HK-2 (cell line): ENCODE measurements around the gene DAO.
"Not testable (repeated sequence)": the region's sequence is repeated elsewhere in the genome, so short reads cannot be mapped to it uniquely, and the experiment has no call there.

Source experiments
- DNase-seq: peaks from one replicate; pipeline ENCODE4 v3.0.0-alpha.2; 2018; ENCODE audit not compliant: unreplicated experiment

The DAO gene

DNA sequence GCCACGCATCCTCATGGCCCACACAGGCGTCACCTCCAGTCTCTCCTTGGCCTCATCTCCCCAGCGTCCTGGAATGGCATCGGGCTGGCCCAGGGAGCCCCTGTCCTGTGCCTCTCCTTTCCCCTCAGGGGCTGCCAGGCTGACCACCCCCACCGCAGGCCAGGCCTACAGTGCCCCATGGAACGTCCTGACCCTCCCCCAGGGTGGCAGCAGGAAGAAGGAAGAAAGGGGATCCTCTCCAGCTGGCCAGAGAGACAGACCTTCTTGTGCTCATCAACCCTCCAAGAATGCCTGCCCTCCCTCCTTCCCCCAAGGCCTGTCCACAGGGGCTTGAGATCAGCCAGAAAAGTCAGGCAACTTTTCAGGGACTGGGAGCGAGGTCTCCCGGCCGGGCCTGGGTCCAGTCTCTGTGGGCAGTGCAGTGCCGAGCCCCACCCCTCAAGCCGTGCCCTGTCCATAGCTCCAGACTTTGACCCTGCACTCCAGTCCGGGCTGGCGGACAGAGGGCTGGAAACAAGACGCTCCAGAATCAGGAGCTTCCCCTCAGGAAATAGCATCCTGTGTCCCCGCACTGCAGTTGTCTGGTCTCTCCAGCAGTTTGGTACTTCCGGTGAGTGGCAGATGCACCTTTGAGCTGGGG is at the start of gene DAO:
Gene DAO, plus strand, starts transcription at position 478 of the 640 bp plus-strand sequence. CDS start 4,915 bp downstream, outside the sequence.
- no peak for DNase-seq

DNA sequence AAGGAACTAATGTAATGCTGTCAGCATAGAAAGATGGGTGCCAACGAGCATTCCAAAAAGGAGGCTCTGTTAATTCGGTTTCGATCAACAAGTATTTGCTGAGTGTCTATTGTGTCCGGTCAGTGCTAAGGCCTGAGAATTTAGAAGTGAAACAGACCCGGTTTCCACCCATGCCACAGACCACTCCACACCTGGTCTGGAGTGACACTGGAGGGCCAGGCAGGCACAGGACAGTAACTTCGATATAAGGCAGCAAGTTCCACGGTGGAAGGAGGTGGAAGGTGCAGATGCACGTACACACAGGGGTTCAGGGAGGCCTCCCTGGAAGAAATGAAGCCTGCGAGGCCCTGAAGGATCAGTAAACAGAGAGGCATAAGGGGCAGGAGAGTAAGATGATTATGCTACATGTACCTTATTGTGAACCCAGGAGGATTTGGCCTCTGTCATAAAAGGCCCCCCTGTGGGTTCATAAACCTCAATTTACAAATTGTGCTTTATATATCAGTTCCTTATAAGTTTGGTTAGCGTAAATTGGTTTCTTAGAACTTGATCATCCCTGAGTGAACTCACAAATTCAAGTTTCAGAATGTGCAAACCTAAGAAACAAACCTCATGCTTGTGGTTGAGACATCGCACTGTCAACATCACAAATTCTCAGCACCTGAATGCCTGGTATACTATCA is 48.4 kb upstream of the DAO start:
- no peak for DNase-seq

DNA sequence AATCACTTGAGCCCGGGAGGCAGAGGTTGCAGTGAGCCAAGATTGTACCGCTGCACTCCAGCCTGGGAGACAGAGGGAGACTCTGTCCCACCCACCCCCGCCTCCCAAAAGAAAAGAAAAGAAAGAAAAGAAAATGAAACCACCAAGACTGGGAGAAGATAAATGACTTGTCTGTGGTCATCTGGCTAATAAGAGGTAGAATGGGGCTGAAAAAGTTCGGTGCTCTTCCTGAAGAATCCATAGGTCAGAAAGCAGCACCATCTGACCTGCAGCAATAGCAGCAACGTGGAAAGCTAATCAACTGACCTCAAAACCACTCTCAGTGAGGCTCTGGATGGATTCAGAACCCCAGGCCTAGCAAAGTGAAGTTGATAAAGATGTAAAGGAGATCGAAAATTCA is 47.7 kb upstream of the DAO start:
- DNase-seq = no peak

DNA sequence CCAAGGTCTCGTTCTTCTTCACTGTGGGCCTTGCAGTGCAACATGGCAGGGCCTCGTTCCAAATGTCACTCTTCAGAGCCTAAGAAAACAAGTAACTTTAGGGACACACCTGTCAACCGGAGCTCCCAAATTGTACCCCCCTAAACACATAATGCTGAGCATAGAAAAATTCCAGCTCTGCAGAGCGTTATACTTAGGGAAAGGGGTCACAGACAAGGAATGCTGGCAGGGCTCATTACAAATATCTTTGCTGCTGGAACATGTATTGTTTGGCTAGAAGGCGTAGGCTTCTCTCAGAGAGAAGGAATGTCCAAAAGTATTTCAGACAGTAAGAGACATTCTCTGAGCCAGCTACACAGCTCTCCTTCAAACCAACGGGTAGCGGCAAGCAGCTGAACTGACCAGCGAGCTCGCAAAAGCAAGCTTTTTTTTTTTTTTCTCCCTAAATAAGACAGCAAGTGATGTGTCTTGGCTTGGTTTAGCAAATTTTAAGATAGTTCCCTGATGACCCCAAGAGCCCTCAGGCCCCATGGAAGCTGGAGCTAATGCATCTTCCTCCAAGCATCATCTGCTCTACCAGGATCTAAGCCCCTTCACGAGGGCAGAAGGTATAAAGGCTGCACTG is 47.0 kb upstream of the DAO start:
- no peak for DNase-seq

DNA sequence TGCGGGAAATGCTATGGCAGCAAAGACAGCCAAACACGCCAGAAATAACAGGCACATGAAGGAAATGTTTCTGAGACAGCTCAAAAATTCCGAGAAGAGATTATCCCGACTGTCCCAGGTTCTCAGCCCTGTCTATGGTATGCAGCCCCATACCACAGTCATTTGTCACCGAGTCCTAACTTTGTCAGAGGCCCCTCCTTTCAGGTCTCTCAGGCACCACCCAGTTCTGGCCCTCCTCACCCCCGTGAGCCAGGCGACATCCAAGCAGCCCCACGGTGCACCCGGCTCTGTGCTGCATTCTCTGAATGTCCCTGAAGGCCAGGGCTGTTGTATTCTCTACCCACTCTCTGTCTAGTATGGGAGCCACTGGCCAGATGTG is 46.5 kb upstream of the DAO start:
- DNase-seq = peak; percentile 79

DNA sequence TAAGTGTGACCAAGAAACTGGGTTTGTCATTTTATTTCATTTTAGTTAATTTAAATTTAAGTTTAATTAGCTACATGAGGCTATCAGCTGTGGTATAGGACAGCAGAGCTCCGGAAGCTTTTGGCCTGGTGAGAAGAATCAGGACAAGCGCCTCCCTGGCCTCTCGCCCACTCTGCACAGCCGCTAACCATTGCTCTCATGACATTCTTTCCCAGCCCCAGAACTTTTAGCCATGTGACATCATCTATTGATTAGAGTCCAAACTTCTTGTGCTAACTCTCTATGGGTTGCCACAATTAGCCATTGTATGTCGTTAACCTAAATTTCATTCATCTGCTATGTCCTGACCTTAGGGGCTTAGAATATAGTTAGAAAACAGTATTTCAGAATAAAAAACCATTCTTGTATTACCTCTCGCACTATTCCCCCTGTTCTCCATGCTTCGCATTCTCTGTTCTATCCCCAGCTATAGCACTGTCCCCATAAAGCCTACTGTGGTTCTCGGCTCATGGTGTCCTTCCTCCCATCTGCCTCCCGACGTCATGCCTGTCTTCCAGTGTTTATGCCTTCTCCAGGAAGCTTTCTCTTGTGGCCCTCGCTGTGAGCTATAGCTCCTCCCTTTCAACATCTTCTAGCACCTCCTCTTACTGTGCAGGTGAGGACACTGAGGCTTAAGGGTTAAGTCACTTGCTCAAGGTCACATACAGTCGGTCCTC is 46.0 kb upstream of the DAO start:
- no peak for DNase-seq

DNA sequence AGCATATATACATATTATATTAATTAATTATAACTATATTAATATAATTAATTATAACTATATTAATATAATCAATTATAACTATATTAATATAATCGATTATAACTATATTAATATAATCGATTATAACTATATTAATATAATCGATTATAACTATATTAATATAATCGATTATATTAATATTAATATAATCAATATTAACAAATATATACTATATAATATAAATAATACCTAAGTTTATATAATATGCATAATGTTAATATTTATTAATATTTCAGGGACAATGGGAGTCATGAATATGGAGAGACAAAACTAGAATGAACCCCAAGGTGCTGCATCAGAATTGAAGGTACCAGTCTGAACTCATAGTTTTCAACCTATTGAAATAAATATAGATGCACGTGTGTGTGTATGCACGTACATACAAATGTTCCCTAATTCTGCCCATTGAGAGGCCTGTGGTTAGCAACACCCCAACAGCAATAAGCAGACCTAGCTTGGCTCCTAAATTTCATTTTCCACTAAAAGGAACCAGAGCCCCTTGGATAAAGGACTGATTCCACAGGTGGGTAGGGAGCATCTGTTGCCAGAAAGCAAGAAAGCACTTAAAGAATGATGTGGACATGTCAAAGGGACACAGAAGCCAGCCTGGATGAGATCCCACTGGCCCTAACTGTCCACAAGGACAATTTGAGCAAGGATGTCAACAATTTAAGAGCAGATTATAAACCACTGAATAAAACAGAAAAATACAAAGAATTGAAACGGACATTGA is 43.8 kb upstream of the DAO start:
- no peak for DNase-seq

DNA sequence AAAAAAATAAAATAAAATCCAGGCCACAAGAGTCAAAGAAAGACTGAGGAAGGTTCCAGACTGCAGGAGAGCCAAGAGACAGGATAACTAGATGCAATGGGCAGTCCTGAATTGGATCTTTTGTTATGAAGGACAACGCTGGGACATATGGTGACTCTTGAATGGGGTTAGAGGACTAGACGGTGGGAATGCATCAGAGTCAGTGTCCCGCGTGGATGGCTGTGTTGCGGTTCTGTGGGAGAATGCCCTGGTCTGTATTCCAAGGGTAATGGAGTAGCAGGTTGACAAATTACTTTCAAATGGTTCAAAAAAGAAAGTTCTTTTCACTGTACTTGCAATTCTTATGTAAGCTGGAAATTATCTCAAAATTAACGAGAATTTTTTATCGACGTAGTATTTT is 42.7 kb upstream of the DAO start:
- no peak for DNase-seq

DNA sequence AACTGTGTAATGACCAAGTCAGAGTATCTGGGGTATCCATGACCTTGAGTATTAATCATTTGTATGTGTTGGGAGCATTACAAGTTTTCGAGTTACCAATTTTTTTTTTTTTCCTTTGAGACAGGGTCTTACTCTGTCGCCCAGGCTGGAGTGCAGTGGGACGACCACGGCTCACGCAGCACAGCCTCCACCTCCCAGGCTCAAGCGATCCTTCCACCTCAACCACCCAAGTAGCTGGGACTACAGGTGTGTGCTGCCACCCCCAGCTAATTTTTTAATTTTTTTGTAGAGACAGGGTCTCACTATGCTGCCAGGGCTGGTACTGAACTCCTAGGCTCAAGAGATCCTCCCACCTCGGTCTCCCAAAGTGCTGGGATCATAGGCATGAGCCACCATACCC is 42.2 kb upstream of the DAO start:
- DNase-seq = no peak

DNA sequence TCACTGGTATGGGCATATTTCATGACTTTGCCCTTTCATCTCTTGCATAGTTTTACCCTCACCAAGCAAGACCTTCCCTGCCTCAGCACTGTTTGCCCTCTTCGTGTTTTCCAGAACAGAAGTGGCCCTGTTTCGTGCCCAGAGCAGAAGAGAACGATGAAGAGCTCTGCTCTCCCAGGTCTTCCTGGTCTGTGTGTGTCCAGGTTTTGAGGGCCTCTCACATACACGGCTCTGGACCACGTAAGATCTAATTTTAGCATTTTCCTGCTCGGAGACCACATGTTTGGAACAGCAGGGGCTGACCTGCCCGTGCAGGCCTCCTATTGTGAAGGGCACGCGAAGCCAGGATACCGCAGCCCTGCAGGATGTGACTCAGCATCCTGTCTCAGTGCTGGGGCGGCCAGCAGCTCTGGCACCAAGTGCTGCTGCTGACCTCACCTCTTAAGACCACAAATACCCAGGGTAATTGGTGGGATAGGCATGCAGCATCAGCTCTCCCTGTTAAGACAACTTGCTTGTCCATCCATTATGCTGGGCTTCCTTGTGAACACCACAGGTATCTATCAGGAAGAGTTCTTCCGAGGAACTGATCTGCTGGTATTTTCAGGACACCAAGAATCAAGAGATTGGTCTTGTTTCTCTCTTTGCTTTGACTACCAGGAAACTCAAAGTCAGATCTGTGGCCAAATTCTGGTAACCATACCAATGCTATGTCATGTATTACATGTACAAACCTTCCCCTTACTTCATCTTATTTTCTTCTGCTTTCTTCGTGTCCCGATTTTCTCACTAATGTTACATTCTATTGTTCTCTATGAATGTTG is 41.5 kb upstream of the DAO start:
- DNase-seq = peak; percentile 95

DNA sequence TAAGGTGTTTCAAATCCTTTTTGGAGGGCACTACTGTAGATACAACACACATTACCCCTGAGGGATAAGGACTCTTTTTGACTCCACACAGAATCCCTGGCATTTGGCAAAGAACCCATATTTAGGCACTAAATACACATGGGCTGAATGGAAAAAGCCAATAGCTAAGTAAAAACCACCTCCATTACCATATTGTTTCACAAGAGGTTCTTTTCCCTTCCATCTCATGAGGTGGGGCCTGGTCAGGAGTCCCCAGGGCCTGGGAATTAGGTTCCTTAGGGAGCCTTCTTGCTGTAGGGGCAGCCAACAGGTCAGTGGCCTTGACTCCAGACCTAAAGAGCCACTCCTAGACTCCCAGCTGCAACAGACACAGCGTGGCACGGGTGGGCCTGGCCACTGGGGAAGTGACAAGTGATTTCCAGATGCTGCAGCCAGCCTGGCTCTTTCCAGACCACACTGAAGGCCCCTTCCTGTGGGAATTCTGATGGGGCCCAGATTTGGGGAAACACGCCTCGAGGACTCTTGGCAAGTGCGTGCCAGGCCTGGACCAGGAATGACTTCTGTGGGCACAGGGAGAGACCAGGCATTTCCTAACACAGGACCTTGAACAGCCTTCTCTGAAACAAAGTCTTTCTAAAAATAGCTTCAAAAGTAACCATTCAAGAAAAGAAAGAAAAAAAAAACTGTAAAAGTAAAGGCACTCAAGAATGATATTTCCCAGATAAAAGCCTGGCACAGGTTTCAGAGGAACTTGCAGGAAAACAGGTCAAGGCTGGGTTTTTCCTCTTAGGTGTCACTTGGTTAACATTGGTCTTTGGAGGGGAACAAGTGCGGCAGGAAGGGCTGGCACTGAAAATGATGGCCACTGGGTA is 40.6 kb upstream of the DAO start:
- DNase-seq = no peak

DNA sequence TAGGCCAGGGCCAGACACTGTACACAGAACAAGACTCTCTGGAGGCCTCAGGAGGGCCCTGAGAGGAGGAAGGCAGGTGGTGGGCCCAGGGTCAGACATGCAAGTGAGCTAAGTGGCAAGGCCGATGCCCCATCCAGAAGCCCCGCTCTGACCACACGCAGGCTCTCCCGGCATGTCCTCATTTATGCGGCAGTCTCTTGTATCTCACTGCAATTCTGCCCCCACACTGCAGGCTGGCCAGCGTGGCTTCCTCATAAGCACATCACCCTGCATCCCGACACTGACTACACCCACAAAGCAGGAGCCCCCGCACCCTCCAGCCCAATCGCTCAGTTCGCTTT is 40.0 kb upstream of the DAO start:
- no peak for DNase-seq

DNA sequence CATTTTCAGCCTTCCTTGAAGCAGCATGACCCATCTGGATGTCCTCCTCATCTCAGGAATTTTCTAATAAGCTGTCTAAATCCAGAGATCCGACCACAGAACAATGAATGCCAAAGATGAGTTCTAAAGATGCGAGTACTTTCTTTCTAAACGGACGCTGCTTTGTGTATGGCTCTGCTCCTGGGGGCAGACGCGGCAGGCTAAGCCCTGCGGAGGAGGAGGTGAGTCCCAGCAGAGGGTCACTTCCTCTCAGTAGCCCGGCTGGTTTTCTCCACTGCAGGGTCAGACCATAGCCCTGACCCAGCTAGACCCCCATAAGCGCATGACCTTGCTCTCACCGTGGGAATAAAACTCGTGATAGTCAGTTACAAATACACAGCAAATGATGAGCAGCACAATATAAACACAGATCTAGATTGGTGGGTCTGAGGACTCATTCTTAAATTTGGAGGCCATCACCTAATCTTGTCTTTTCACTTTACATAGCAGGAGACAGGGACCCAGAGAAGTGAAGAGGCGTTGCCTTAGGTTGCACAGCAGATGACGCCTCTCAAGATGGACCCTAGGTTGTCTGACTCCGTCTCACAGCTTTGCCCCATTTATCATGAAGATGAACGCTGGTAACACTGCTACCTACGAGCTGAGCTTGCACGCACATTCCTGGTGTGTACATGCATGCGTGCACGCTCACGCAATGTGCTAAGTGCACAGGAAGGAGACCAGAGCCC is 39.1 kb upstream of the DAO start:
- DNase-seq = no peak

DNA sequence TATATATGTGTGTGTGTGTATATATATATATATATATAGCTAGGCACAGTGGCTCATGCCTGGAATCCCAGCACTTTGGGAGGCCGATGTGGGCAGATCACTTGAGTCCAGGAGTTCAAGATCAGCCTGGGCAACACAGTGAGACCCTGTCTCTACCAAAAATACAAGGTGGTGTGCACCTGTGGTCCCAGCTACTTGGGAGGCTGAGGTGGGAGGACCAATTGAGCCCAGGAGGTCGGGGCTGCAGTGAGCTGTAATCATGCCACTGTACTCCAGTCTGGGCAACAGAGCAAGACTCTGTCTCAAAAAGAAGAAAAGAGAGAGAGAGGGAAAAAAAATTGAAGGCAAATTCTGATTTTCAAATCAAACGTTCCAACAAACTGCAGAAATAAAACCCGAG is 38.1 kb upstream of the DAO start:
- DNase-seq = not testable (repeated sequence)

DNA sequence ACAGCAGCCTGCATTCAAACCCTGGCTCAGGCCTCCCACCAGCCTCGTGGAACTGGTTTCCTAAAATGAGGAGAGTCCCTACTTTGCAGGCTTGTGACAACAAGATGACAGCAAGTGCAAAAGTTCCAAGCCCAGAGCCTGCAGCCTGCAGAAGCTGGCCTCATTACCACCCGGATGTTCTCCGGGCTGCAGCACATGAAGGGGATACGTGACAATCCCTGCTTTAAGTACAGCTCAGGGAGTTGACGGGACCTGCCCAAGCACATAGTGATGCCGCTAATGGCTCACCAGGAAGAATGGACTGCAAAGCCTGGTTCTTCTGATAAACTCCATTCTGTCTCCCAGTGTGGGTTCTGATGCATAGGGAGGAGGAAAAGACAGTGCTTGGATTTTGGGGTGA is 37.5 kb upstream of the DAO start:
- DNase-seq = no peak

DNA sequence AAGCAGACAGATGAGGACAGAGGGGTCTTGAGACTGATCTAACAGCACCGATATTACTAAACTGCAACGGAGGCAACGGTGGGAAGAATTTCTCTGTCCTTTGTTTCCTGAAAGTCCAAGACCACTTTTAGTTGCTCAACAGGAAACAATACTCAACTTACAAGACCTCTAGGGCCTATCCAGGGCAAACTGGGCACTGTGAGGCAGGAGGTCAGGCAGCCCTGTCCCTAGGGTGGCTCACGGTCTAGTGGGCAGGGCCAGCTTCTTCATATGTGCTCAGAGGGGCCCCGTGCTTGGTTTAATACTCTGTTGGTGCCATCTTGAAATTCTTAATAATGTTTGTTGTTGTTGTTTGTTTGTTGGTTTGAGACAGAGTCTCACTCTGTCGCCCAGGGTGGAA is 36.7 kb upstream of the DAO start:
- no peak for DNase-seq

DNA sequence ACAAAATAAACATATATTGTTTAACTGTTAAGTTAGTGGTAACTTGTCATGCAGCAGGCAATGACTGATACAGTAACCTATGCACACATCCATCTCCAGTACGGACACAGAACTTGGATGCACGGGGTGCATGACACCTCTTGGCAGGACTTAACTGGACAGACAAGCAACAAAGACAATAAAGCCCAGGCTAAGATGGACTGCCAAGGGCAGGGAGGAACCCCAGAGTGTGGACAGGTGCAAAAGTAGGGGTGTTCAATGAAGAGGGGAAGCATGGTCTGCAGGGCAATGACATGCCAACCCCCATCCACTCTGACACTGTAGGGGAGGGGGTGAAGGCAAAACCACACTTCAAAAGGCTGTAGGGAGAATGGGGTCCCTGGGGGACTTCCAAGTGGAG is 34.2 kb upstream of the DAO start:
- DNase-seq = no peak

DNA sequence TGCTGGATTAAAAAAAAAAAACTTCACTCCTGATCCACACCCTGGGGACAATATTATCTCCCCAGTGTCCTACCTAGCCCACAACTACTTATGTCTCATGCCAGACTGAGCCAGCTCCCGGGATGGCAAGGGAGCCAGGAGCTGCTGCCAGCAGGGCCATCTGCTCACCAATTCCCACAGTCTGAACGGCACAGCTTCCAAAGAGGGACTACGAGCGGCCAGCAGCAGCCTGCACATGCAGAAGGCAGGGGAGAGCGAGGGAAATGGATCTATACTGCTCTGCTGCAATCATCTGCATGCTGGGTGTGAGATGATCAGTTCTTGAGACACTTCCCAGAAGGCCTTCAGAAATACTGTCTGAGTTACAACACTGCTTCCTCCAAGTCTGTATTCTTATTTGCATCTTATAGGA is 33.6 kb upstream of the DAO start:
- DNase-seq = no peak

DNA sequence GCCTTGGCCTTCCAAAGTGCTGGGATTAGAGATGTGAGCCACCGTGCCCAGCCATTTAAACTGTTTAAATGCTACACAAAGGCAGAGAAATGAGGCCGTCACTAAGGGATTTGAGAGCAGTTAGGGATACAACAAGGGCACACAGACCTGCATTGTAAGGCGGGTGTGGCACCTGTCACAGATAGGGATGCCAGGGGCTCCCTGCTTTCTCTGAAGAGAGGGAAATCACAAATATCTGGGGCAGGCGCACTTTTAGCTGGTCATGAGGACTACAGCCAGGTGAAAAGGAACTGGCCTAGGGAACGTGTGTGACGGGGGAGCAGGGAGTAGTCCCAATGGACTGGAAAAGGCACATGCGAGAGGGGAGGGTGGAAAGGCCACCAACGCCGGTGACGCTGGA is 32.2 kb upstream of the DAO start:
- no peak for DNase-seq

DNA sequence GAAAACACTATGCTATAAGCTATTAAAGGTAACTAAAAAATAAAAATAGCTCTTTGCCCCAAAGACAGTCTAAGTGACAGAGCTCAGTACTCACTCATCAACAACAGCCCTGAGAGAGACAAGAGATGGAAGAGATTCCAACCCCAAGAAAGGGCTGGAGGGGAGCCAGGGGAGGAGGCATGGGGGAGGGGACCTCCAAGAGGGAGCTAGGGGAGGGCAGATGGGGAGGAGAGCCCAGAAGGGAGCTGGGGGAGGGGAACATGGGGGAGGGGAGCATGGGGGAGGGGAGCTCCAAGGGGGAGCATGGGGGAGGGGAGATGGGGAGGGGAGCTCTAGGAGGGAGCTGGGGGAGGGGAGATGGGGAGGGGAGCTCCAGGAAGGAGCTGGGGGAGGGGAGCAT is 30.2 kb upstream of the DAO start:
- no peak for DNase-seq
